Upper lobe of left lung (tissue), 6 donors: ENCODE results near the gene ZDHHC5. TPM values are rescaled to one million over a fixed set of nuclear protein-coding genes. Genes with fewer than 3 reads are reported as not detected.
"Not testable (repeated sequence)": the region's sequence is repeated elsewhere in the genome, so short reads cannot be mapped to it uniquely, and the experiment has no call there.

Experiments
- ATAC-seq, 2 donors: fragments of 200-7000 bp; cut with Tn5 transposase; one replicate each; pipeline ENCODE4 v1.9.1; 2022; ENCODE audit warnings: mild to moderate bottlenecking in 2 of 2, moderate library complexity in 2 of 2; ENCODE audit not compliant: low FRiP score in 2 of 2
- DNase-seq, 2 donors: peaks; one replicate each; pipeline ENCODE4 v3.0.0-alpha.2; 2019 to 2020
- H3K27ac ChIP-seq, 4 donors: fragments of 200-600 bp; sonication (generic); one replicate each; pipeline ENCODE4 v1.5.1; 2016 to 2019
- H3K27me3 ChIP-seq, 4 donors: fragments of 200-600 bp; sonication (generic); one replicate each; pipeline ENCODE4 v1.5.1; 2017 to 2019
- H3K36me3 ChIP-seq, 4 donors: fragments of 200-600 bp; sonication (generic); one replicate each; pipeline ENCODE4 v1.5.1; 2016 to 2019
- H3K4me1 ChIP-seq, 4 donors: fragments of 200-600 bp; sonication (generic); one replicate each; pipeline ENCODE4 v1.5.1; 2018 to 2019
- H3K4me3 ChIP-seq, 4 donors: fragments of 200-600 bp; sonication (generic); one replicate each; pipeline ENCODE4 v1.5.1; 2017 to 2019; ENCODE audit warnings: mild to moderate bottlenecking in 2 of 4, moderate library complexity in 1 of 4
- H3K9me3 ChIP-seq, 4 donors: fragments of 200-600 bp; sonication (generic); one replicate each; pipeline ENCODE4 v1.5.1; 2018 to 2019
- CTCF ChIP-seq, 6 experiments: fragments of 450-650 bp in 4 of 6; fragments of 200-600 bp in 2 of 6; sonication (generic) in 2 of 6; IDR thresholded peaks; one replicate each; pipeline ENCODE4 v1.5.1; 2016 to 2019; ENCODE audit warnings: antibody characterized with exemption in 6 of 6
- EP300 ChIP-seq, 4 donors: sonication (generic); formaldehyde crosslinking; IDR thresholded peaks; one replicate each; pipeline ENCODE4 v1.5.1; 2017; ENCODE audit warnings: antibody characterized with exemption in 4 of 4, control low read depth in 2 of 4
- POLR2A ChIP-seq, 4 donors: fragments of 450-650 bp; IDR thresholded peaks; one replicate each; pipeline ENCODE4 v1.5.1; 2016 to 2017; ENCODE audit warnings: antibody characterized with exemption in 4 of 4, mild to moderate bottlenecking in 2 of 4
- POLR2AphosphoS5 ChIP-seq, 2 donors: sonication (generic); formaldehyde crosslinking; IDR thresholded peaks; one replicate each; pipeline ENCODE4 v1.5.1; 2017; ENCODE audit warnings: antibody characterized with exemption in 2 of 2
- WGBS, 2 donors: methylation state at CpG; one replicate each; pipeline ENCODE4 v1.1.5; 2017 to 2018; 5-methylcytosine and 5-hydroxymethylcytosine counted together
- total RNA-seq, 6 donors: library from RNA; depleted of rRNA in 4 of 6; stranded (reverse); fragments of >200 nt in 4 of 6; gene quantifications; one replicate each; pipeline versions ENCODE4 v1.1.0 to v1.2.1, GENCODE V29; 2016 to 2021
- donor health status: DM: no; HTN: no; CAD: no; lungs with moderate emphysema.
- donor health status: DM: no; HTN: yes; CAD: no; lungs with severe emphysema.

ZDHHC5 gene
- total RNA-seq, 6 donors from 2014 or later, result 45.1 to 81.9 (median 58.7) TPM

- DNase-seq, result no peak
- Histone ChIP-seq H3K4me3 (no peak overlapping the region), H3K27me3 (no peaks in the 10 kb centered on the region), H3K4me1 (no peaks in the 10 kb centered on the region), H3K9me3 (no peaks in the 10 kb centered on the region), H3K36me3 (peaks cover 19 to 73% (median 55%) of the 10 kb centered on the region in 4 donors), H3K27ac (no peak overlapping the region)
- 94 to 96% methylated on average over 4 of the region's 4 CpGs for WGBS, 2 donors
- TF ChIP-seq EP300 (IDR thresholded peaks at IDR 0.05) (no peak), POLR2AphosphoS5 (IDR thresholded peaks at IDR 0.05) (no peak), CTCF (IDR thresholded peaks at IDR 0.05) (no peak), POLR2A (IDR thresholded peaks at IDR 0.05) (no peak)
- no peak for ATAC-seq
These were observed 35.4 kb downstream of the ZDHHC5 start for GRCh38 chr11:57703341-57703740.

GRCh38 chr11:57704932-57705331, 37.0 kb downstream of the ZDHHC5 start:
- 88 to 93% methylated on average over 6 of the region's 6 CpGs for WGBS, 2 donors
- Histone ChIP-seq H3K27ac (no peak overlapping the region), H3K27me3 (no peaks in the 10 kb centered on the region), H3K36me3 (peaks cover 8 to 61% (median 40%) of the 10 kb centered on the region in 4 donors), H3K4me1 (peaks cover 0 to 9% (median 0%) of the 10 kb centered on the region in 4 donors), H3K9me3 (no peaks in the 10 kb centered on the region), H3K4me3 (no peak overlapping the region)
- DNase-seq (no peak), ATAC-seq (no peak)
- TF ChIP-seq EP300 (IDR thresholded peaks at IDR 0.05) (no peak), POLR2A (IDR thresholded peaks at IDR 0.05) (no peak), POLR2AphosphoS5 (IDR thresholded peaks at IDR 0.05) (no peak), CTCF (IDR thresholded peaks at IDR 0.05) (no peak)

- not testable (repeated sequence) for H3K4me3 ChIP-seq, H3K9me3 ChIP-seq, ATAC-seq, DNase-seq, H3K27me3 ChIP-seq, H3K27ac ChIP-seq
- Histone ChIP-seq H3K4me1 (peaks cover 0 to 14% (median under 1%) of the 10 kb centered on the region in 4 donors), H3K36me3 (peaks cover 4 to 56% (median 35%) of the 10 kb centered on the region in 4 donors)
- WGBS, 2 donors, result 64 to 73% methylated on average over 8 of the region's 8 CpGs
These were observed 37.5 kb downstream of the ZDHHC5 start for GRCh38 chr11:57705432-57705831.

- 93 to 94% methylated on average over 5 of the region's 5 CpGs for WGBS, 2 donors
- TF ChIP-seq POLR2AphosphoS5 (IDR thresholded peaks at IDR 0.05) (no peak), POLR2A (IDR thresholded peaks at IDR 0.05) (no peak), EP300 (IDR thresholded peaks at IDR 0.05) (no peak), CTCF (IDR thresholded peaks at IDR 0.05) (no peak)
These were observed 42.0 kb downstream of the ZDHHC5 start for GRCh38 chr11:57709802-57710367.

GRCh38 chr11:57711414-57712255, 43.7 kb downstream of the ZDHHC5 start, which contains the start of gene MED19:
Gene MED19, minus strand, starts transcription at chr11:57712215. Its CDS starts 36 bp downstream, at chr11:57712179.
- H3K4me1 ChIP-seq, result peaks cover 29 to 49% (median 31%) of the 10 kb centered on the region in 4 donors

More at GRCh38 chr11:57709802-57710367, 42.0 kb downstream of the ZDHHC5 start:
- H3K9me3 ChIP-seq, result no peaks in the 10 kb centered on the region
- H3K4me1 ChIP-seq, result peaks cover 29 to 48% (median 29%) of the 10 kb centered on the region in 4 donors
- H3K27ac ChIP-seq, result no peak overlapping the region
- no peak for DNase-seq
- H3K36me3 ChIP-seq, result peaks cover 0 to 14% (median 4%) of the 10 kb centered on the region in 4 donors
- H3K27me3 ChIP-seq, result no peaks in the 10 kb centered on the region
- H3K4me3 ChIP-seq, result no peak overlapping the region
- no peak for ATAC-seq

More at GRCh38 chr11:57711414-57712255, 43.7 kb downstream of the ZDHHC5 start, which contains the start of gene MED19:
- TF ChIP-seq CTCF (IDR thresholded peaks at IDR 0.05), result peak in 1 of 6 experiments; percentile 4
- peak in 3 of 4 donors; percentile 45 to 62 (median 46) for TF ChIP-seq POLR2A (IDR thresholded peaks at IDR 0.05)
- TF ChIP-seq POLR2AphosphoS5 (IDR thresholded peaks at IDR 0.05), result no peak
- no peak for TF ChIP-seq EP300 (IDR thresholded peaks at IDR 0.05)
- Histone ChIP-seq H3K36me3 (peaks cover 0 to 3% (median under 1%) of the 10 kb centered on the region in 4 donors), H3K9me3 (no peaks in the 10 kb centered on the region), H3K27ac (peak within 1 kb of the TSS; percentile 85 to 91 (median 87)), H3K4me3 (peak within 1 kb of the TSS; percentile 80 to 99 (median 92)), H3K27me3 (no peaks in the 10 kb centered on the region)
- peak; percentile 73 to 85 for ATAC-seq
- peak; percentile 94 to 95 for DNase-seq
- 7% methylated on average over 21 to 51 of the region's 51 CpGs for WGBS, 2 donors
